K562 (cell line): ENCODE results near the gene ZNF24. TPM values are rescaled to one million over a fixed set of nuclear protein-coding genes. Genes with fewer than 3 reads are reported as not detected.
A peak's percentile ranks its signal among the peaks of the same experiment; 100 is the strongest.

ENCODE experiments used
- CBFA2T3 ChIP-seq: fragments of 450-650 bp; IDR thresholded peaks from 2 replicates; pipeline ENCODE4 v1.6.1; 2017
- CBX2 ChIP-seq: fragments of 200-600 bp; sonication (generic); IDR thresholded peaks from one replicate; pipeline ENCODE4 v1.6.1; 2012; ENCODE audit warnings: mild to moderate bottlenecking, low read length, inconsistent platforms; ENCODE audit not compliant: insufficient read depth, poor library complexity, severe bottlenecking
- COPS2 ChIP-seq: fragments of 450-650 bp; conservative IDR thresholded peaks from 2 replicates; pipeline ENCODE4 v1.6.1; 2016; ENCODE audit warnings: mild to moderate bottlenecking, moderate library complexity
- CREBBP ChIP-seq: IDR thresholded peaks from one replicate; pipeline ENCODE4 v1.6.1; 2012; ENCODE audit warnings: low read depth, mild to moderate bottlenecking, control low read depth, inconsistent platforms, low read length
- FOXA1 ChIP-seq: fragments of 450-650 bp; IDR thresholded peaks from 2 replicates; pipeline ENCODE4 v1.6.1; 2016; ENCODE audit warnings: mild to moderate bottlenecking, borderline replicate concordance
- FOXM1 ChIP-seq, 2 experiments: fragments of 450-650 bp in 1 of 2; sonication (generic) in 1 of 2; formaldehyde crosslinking in 1 of 2; IDR thresholded peaks; 2 replicates each; pipeline versions ENCODE4 v1.6.1 to v1.9.0; 2017 to 2022; ENCODE audit warnings: low read depth in 2 of 2, mild to moderate bottlenecking in 2 of 2, missing genetic modification reagents in 1 of 2, moderate library complexity in 1 of 2
- HDAC2 ChIP-seq: fragments of 450-650 bp; IDR thresholded peaks from 2 replicates; pipeline ENCODE4 v1.6.1; 2016; ENCODE audit warnings: mild to moderate bottlenecking
- HDGF ChIP-seq: fragments of 450-650 bp; IDR thresholded peaks from 2 replicates; pipeline ENCODE4 v1.6.1; 2016
- LEF1 ChIP-seq: fragments of 450-650 bp; IDR thresholded peaks from 2 replicates; pipeline ENCODE4 v1.6.1; 2016; ENCODE audit warnings: mild to moderate bottlenecking
- MEF2D ChIP-seq: conservative IDR thresholded peaks from 2 replicates; pipeline ENCODE4 v1.6.1; 2016; ENCODE audit warnings: low read depth, missing genetic modification characterization, missing compliant biosample characterization
- MLLT1 ChIP-seq, 2 experiments: fragments of 450-650 bp; IDR thresholded peaks; 2 replicates each; pipeline ENCODE4 v1.6.1; 2016
- NCOA1 ChIP-seq: fragments of 450-650 bp; IDR thresholded peaks from 2 replicates; pipeline ENCODE4 v1.6.1; 2016; ENCODE audit warnings: low read depth
- NR2C1 ChIP-seq, 2 experiments: fragments of 450-650 bp; IDR thresholded peaks; 2 replicates each; pipeline ENCODE4 v1.6.1; 2017; ENCODE audit warnings: mild to moderate bottlenecking in 2 of 2, antibody characterized with exemption in 1 of 2, inconsistent platforms in 1 of 2, missing compliant biosample characterization in 1 of 2, missing genetic modification characterization in 1 of 2
- SAFB2 ChIP-seq: fragments of 200-400 bp; formaldehyde crosslinking; IDR thresholded peaks from 2 replicates; pipeline ENCODE4 v1.6.1; 2018; ENCODE audit warnings: borderline replicate concordance, low read length, low read depth, moderate library complexity; ENCODE audit not compliant: severe bottlenecking
- SIN3A ChIP-seq, 2 experiments: fragments of 150-350 bp in 1 of 2; IDR thresholded peaks; 2 replicates each; pipeline ENCODE4 v1.6.1; 2011 to 2016; ENCODE audit warnings: borderline replicate concordance in 2 of 2, low read depth in 2 of 2, low read length in 2 of 2, mild to moderate bottlenecking in 2 of 2, moderate library complexity in 2 of 2; ENCODE audit not compliant: control insufficient read depth in 1 of 2
- THRB ChIP-seq: fragments of 450-650 bp; formaldehyde crosslinking; conservative IDR thresholded peaks from 2 replicates; pipeline ENCODE4 v1.4.0; 2022; ENCODE audit warnings: mild to moderate bottlenecking, missing genetic modification characterization
- U2AF1 ChIP-seq: fragments of 200-400 bp; formaldehyde crosslinking; optimal IDR thresholded peaks from 2 replicates; pipeline ENCODE3; 2017; ENCODE audit warnings: mild to moderate bottlenecking, low read depth, low read length, moderate library complexity
- YY1 ChIP-seq, 3 experiments: IDR thresholded peaks; 2 replicates each; pipeline ENCODE4 v1.6.1; 2011; ENCODE audit warnings: low read length in 2 of 3, mild to moderate bottlenecking in 2 of 3, moderate library complexity in 2 of 3, borderline replicate concordance in 1 of 3, control low read depth in 1 of 3, low read depth in 1 of 3; ENCODE audit not compliant: insufficient read depth in 3 of 3, insufficient replicate concordance in 2 of 3, control insufficient read depth in 1 of 3, insufficient read length in 1 of 3; ENCODE audit errors: extremely low read depth in 1 of 3
- ZBTB5 ChIP-seq: fragments of 450-650 bp; IDR thresholded peaks from 2 replicates; pipeline ENCODE4 v1.6.1; 2017; ENCODE audit warnings: antibody characterized with exemption
- ZHX1 ChIP-seq: fragments of 150-350 bp; conservative IDR thresholded peaks from 2 replicates; pipeline ENCODE4 v1.6.1; 2014; ENCODE audit warnings: low read length
- polyA plus RNA-seq, 8 experiments: library from polyadenylated mRNA; depleted of rRNA in 4 of 8; stranded (reverse) in 5 of 8; unstranded in 3 of 8; fragments of >200 nt; fragmentation: Nextera tagmentation in 2 of 8; fragmentation: Illumina TruSeq in 1 of 8; extraction: Ambion mirVana in 2 of 8; extraction: Trizol in 1 of 8; gene quantifications; 2 replicates each; pipeline versions ENCODE4 v1.2.1 to v1.2.3, GENCODE V29; 2011 to 2014; ENCODE audit warnings: inconsistent platforms in 1 of 8, missing spikeins in 1 of 8
- total RNA-seq, 7 experiments: library from RNA; depleted of rRNA in 6 of 7; stranded (reverse); fragments of >200 nt in 6 of 7; fragmentation: Illumina TruSeq in 2 of 7; extraction: Trizol in 2 of 7; gene quantifications; 2 replicates each; pipeline versions ENCODE4 v1.2.1 to v1.2.3, GENCODE V29; 2011 to 2021; ENCODE audit warnings: low replicate concordance in 1 of 7

The ZNF24 gene
- total and polyA plus RNA-seq, 9 of the 15 experiments (the other 6 are each of a cell fraction or from before 2014, with no cell fraction given), result 35.7 to 72.8 (median 54.1) TPM

GRCh38 chr18:35289293-35289692 is 54.9 kb downstream of the ZNF24 start (continued):
- TF ChIP-seq U2AF1, result no peak
- TF ChIP-seq LEF1, result no peak
- TF ChIP-seq MEF2D (tag), result no peak
- no peak for TF ChIP-seq CREBBP
- peak in 1 of 3 experiments; percentile 65 for TF ChIP-seq YY1 (IDR thresholded peaks at IDR 0.05; ENCODE audit: borderline replicate concordance in 1 of 3, control insufficient read depth in 1 of 3, extremely low read depth in 1 of 3, insufficient read depth in 3 of 3, insufficient read length in 1 of 3, insufficient replicate concordance in 2 of 3, low read depth in 1 of 3, low read length in 2 of 3)
- TF ChIP-seq COPS2, result no peak
- no peak for TF ChIP-seq CBFA2T3
- TF ChIP-seq MLLT1 (IDR thresholded peaks at IDR 0.05), result 0 out of 4 replicates have a peak, but pooled peaks of 1 of the 2 experiments have one; percentile 32
- TF ChIP-seq ZHX1, result no peak
- TF ChIP-seq HDGF, result peak; percentile 78; the same call in 1 of the 2 replicates
- no peak for TF ChIP-seq HDAC2
- no peak for TF ChIP-seq NR2C1 (IDR thresholded peaks at IDR 0.05)
- TF ChIP-seq NR2C1 (tag; IDR thresholded peaks at IDR 0.05), result no peak
- TF ChIP-seq SAFB2, result no peak
- TF ChIP-seq SIN3A (IDR thresholded peaks at IDR 0.05; ENCODE audit: borderline replicate concordance in 2 of 2, control insufficient read depth in 1 of 2, low read depth in 2 of 2, low read length in 2 of 2), result no peak
- TF ChIP-seq NCOA1, result no peak
- no peak for TF ChIP-seq CBX2
- no peak for TF ChIP-seq ZBTB5
- 0 out of 2 replicates have a peak, but pooled peaks have one; percentile 59 for TF ChIP-seq THRB (CRISPR knock-in tag)
- TF ChIP-seq FOXM1 (IDR thresholded peaks at IDR 0.05; ENCODE audit: low read depth), result no peak
- no peak for TF ChIP-seq FOXM1 (CRISPR knock-in tag; IDR thresholded peaks at IDR 0.05; ENCODE audit: low read depth)
- TF ChIP-seq FOXA1, result no peak
